SK-N-SH treated with all-trans-retinoic acid at 6 μM for 48 hours (cell line): ENCODE results near the gene MKI67.

Experiments used
- ATAC-seq: fragments of 200-7000 bp; cut with Tn5 transposase; 3 replicates; pipeline ENCODE4 v1.9.1; 2020; ENCODE audit warnings: mild to moderate bottlenecking, moderate library complexity
- ARNTL ChIP-seq: fragments of 450-650 bp; formaldehyde crosslinking; IDR thresholded peaks from 2 replicates; pipeline ENCODE4 v1.5.0; 2020; ENCODE audit warnings: low read depth, mild to moderate bottlenecking, moderate library complexity, borderline replicate concordance
- BACH2 ChIP-seq: fragments of 250-450 bp; sonication (Bioruptor Pico); IDR thresholded peaks from 2 replicates; pipeline ENCODE4 v1.9.0; 2021; ENCODE audit warnings: mild to moderate bottlenecking, borderline replicate concordance
- CSRNP3 ChIP-seq: fragments of 250-450 bp; sonication (Bioruptor Pico); IDR thresholded peaks from 2 replicates; pipeline ENCODE4 v1.5.1; 2021; ENCODE audit warnings: mild to moderate bottlenecking, moderate library complexity
- ESRRG ChIP-seq: fragments of 250-450 bp; sonication (Bioruptor Pico); IDR thresholded peaks from 2 replicates; pipeline ENCODE4 v1.6.1; 2021; ENCODE audit warnings: mild to moderate bottlenecking
- GLIS3 ChIP-seq: fragments of 250-450 bp; sonication (Bioruptor Pico); IDR thresholded peaks from 2 replicates; pipeline ENCODE4 v1.5.0; 2020; ENCODE audit warnings: mild to moderate bottlenecking, moderate library complexity
- ISL1 ChIP-seq: fragments of 250-450 bp; sonication (Bioruptor Pico); IDR thresholded peaks from 2 replicates; pipeline ENCODE4 v2.1.2; 2022; ENCODE audit warnings: mild to moderate bottlenecking, moderate library complexity
- OSR1 ChIP-seq: fragments of 250-450 bp; sonication (Bioruptor Pico); IDR thresholded peaks from 2 replicates; pipeline ENCODE4 v1.8.0; 2022; ENCODE audit warnings: moderate library complexity, mild to moderate bottlenecking, inconsistent platforms
- POU6F1 ChIP-seq: fragments of 250-450 bp; sonication (Bioruptor Pico); IDR thresholded peaks from 2 replicates; pipeline ENCODE4 v1.8.0; 2021; ENCODE audit warnings: low read depth, mild to moderate bottlenecking, moderate library complexity, borderline replicate concordance
- PPARA ChIP-seq: fragments of 250-450 bp; sonication (Bioruptor Pico); IDR thresholded peaks from 2 replicates; pipeline ENCODE4 v1.5.0; 2020; ENCODE audit warnings: mild to moderate bottlenecking, borderline replicate concordance
- RARB ChIP-seq: fragments of 250-450 bp; sonication (Bioruptor Pico); IDR thresholded peaks from 2 replicates; pipeline ENCODE4 v1.8.0; 2021; ENCODE audit warnings: mild to moderate bottlenecking, moderate library complexity
- SNAI2 ChIP-seq: fragments of 250-450 bp; sonication (Bioruptor Pico); IDR thresholded peaks from 2 replicates; pipeline ENCODE4 v1.5.0; 2020; ENCODE audit warnings: mild to moderate bottlenecking, moderate library complexity
- TCF4 ChIP-seq: fragments of 250-450 bp; sonication (Bioruptor Pico); IDR thresholded peaks from 2 replicates; pipeline ENCODE4 v1.8.0; 2021; ENCODE audit warnings: mild to moderate bottlenecking, moderate library complexity, borderline replicate concordance
- TOX ChIP-seq: fragments of 250-450 bp; sonication (Bioruptor Pico); IDR thresholded peaks from 2 replicates; pipeline ENCODE4 v1.8.0; 2021; ENCODE audit warnings: mild to moderate bottlenecking, moderate library complexity, borderline replicate concordance
- ZC3H10 ChIP-seq: fragments of 250-450 bp; sonication (Bioruptor Pico); IDR thresholded peaks from 2 replicates; pipeline ENCODE4 v1.5.1; 2021; ENCODE audit warnings: mild to moderate bottlenecking, moderate library complexity
- ZFP3 ChIP-seq: fragments of 250-450 bp; sonication (Bioruptor Pico); IDR thresholded peaks from 2 replicates; pipeline ENCODE4 v1.5.0; 2020; ENCODE audit warnings: mild to moderate bottlenecking, moderate library complexity
- ZNF565 ChIP-seq: fragments of 450-650 bp; formaldehyde crosslinking; conservative IDR thresholded peaks from 2 replicates; pipeline ENCODE4 v1.5.0; 2020; ENCODE audit warnings: low read depth, mild to moderate bottlenecking, moderate library complexity
- ZNF70 ChIP-seq: fragments of 450-650 bp; formaldehyde crosslinking; IDR thresholded peaks from 2 replicates; pipeline ENCODE4 v1.5.0; 2020; ENCODE audit warnings: mild to moderate bottlenecking, moderate library complexity
- ZNF8 ChIP-seq: fragments of 450-650 bp; formaldehyde crosslinking; IDR thresholded peaks from 2 replicates; pipeline ENCODE4 v1.5.0; 2020; ENCODE audit warnings: mild to moderate bottlenecking, moderate library complexity
- TF ChIP-seq, protein P1 (sequence below): fragments of 250-450 bp; sonication (Bioruptor Pico); IDR thresholded peaks from 2 replicates; pipeline ENCODE4 v1.8.0; 2020; ENCODE audit warnings: mild to moderate bottlenecking, moderate library complexity, borderline replicate concordance

Gene MKI67

GRCh38 chr10:128125944-128126764, at the start of gene MKI67:
TSS of gene MKI67 (minus strand) at chr10:128126423. CDS start at chr10:128125667, 756 bp downstream.
- ATAC-seq = peak; percentile 91
- TF ChIP-seq ARNTL (CRISPR knock-in tag) (no peak), ZNF565 (CRISPR knock-in tag) (no peak), GLIS3 (CRISPR knock-in tag) (no peak), ZNF8 (CRISPR knock-in tag) (no peak), TCF4 (CRISPR knock-in tag) (no peak), PPARA (CRISPR knock-in tag) (no peak), BACH2 (CRISPR knock-in tag) (no peak), OSR1 (CRISPR knock-in tag) (no peak), ZNF70 (no peak), ZFP3 (CRISPR knock-in tag) (no peak), ISL1 (CRISPR knock-in tag) (no peak), CSRNP3 (no peak), ESRRG (CRISPR knock-in tag) (no peak)
- TF ChIP-seq, protein P1, sequence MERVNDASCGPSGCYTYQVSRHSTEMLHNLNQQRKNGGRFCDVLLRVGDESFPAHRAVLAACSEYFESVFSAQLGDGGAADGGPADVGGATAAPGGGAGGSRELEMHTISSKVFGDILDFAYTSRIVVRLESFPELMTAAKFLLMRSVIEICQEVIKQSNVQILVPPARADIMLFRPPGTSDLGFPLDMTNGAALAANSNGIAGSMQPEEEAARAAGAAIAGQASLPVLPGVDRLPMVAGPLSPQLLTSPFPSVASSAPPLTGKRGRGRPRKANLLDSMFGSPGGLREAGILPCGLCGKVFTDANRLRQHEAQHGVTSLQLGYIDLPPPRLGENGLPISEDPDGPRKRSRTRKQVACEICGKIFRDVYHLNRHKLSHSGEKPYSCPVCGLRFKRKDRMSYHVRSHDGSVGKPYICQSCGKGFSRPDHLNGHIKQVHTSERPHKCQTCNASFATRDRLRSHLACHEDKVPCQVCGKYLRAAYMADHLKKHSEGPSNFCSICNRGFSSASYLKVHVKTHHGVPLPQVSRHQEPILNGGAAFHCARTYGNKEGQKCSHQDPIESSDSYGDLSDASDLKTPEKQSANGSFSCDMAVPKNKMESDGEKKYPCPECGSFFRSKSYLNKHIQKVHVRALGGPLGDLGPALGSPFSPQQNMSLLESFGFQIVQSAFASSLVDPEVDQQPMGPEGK = no peak

GRCh38 chr10:128174581-128175559, 48.6 kb upstream of the MKI67 start:
- no peak for ATAC-seq
- TF ChIP-seq ESRRG (CRISPR knock-in tag) (no peak), ARNTL (CRISPR knock-in tag) (no peak), TCF4 (CRISPR knock-in tag) (no peak), ZNF565 (CRISPR knock-in tag) (no peak), PPARA (CRISPR knock-in tag) (no peak), POU6F1 (no peak), ZC3H10 (CRISPR knock-in tag) (no peak), RARB (CRISPR knock-in tag) (no peak), OSR1 (CRISPR knock-in tag) (no peak), SNAI2 (CRISPR knock-in tag) (no peak), TOX (CRISPR knock-in tag) (no peak), ZFP3 (CRISPR knock-in tag) (no peak)
- TF ChIP-seq, protein P1 = no peak

DNA sequence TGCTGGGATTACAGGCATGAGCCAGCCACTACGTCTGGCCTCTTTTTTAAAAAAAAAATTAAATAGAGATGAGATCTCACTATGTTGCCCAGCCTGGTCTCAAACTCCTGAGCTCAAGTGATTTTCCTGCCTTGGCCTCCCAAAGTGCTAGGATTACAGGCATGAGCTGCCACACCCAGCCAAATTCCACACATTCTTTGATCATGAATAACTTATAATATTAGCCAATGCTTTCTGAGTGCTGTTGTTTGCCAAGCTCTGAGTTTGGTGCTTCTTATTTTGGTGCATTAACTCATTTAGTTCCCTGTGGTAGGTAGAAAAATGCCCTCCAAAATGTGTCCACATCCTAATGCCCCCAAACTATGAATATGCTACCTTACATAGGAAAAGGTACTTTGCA, 47.2 kb upstream of the MKI67 start:
- ATAC-seq = no peak

More for the DNA sequence above, 47.2 kb upstream of the MKI67 start:
- TF ChIP-seq TCF4 (CRISPR knock-in tag) (no peak), ZNF565 (CRISPR knock-in tag) (no peak), SNAI2 (CRISPR knock-in tag) (no peak), ZNF70 (no peak), ARNTL (CRISPR knock-in tag) (no peak), GLIS3 (CRISPR knock-in tag) (no peak)
